H1 (cell line): ENCODE measurements around the gene RAB3C. TPM values are rescaled to one million over a fixed set of nuclear protein-coding genes. Genes with fewer than 3 reads are reported as not detected.

Source experiments
- CTCF ChIA-PET: fragments of 300-600 bp; sonication (Branson Sonifier 250); formaldehyde crosslinking; loops from one replicate; lab custom pipeline; 2021; ENCODE audit not compliant: partially characterized antibody; lab: Charles Lee
- POLR2A ChIA-PET: fragments of 300-600 bp; sonication (Branson Sonifier 250); formaldehyde crosslinking; loops from one replicate; lab custom pipeline; 2021; ENCODE audit warnings: inconsistent platforms; ENCODE audit not compliant: partially characterized antibody; lab: Charles Lee
- DNase-seq, 2 experiments: peaks; one replicate each; pipeline versions ENCODE4 v3.0.0 to v3.0.0-alpha.2; 2010 to 2022; ENCODE audit warnings: low spot score in 2 of 2, low read depth in 1 of 2, mixed read lengths in 1 of 2
- FAIRE-seq: peaks from 2 replicates; lab custom pipeline; 2011; peaks lifted over from hg19 to GRCh38; lab: Jason Lieb, UNC
- H2AFZ ChIP-seq: 2 replicates; pipeline ENCODE4 v1.8.1; 2012; ENCODE audit warnings: low read length, inconsistent platforms
- H2AK5ac ChIP-seq: 2 replicates; pipeline ENCODE4 v1.6.1; 2013; ENCODE audit warnings: low read depth, low read length
- H2BK120ac ChIP-seq: replicated peaks from 2 replicates; pipeline ENCODE3; 2013; ENCODE audit warnings: low read depth, low read length, inconsistent platforms
- H2BK12ac ChIP-seq: 2 replicates; pipeline ENCODE4 v1.6.1; 2013; ENCODE audit warnings: low read depth, low read length
- H2BK15ac ChIP-seq: 2 replicates; pipeline ENCODE4 v1.6.1; 2013; ENCODE audit warnings: low read length
- H2BK20ac ChIP-seq: 2 replicates; pipeline ENCODE4 v1.6.1; 2013; ENCODE audit warnings: low read length
- H2BK5ac ChIP-seq: 2 replicates; pipeline ENCODE4 v1.6.1; 2013; ENCODE audit warnings: low read depth, low read length
- H3K14ac ChIP-seq: 2 replicates; pipeline ENCODE4 v1.6.1; 2013; ENCODE audit warnings: inconsistent platforms; ENCODE audit not compliant: insufficient read length
- H3K18ac ChIP-seq: 2 replicates; pipeline ENCODE4 v1.6.1; 2013; ENCODE audit warnings: low read length; ENCODE audit errors: extremely low read depth
- H3K23ac ChIP-seq: 2 replicates; pipeline ENCODE4 v1.6.1; 2013; ENCODE audit warnings: inconsistent platforms; ENCODE audit not compliant: insufficient read length
- H3K23me2 ChIP-seq: 2 replicates; pipeline ENCODE4 v1.6.1; 2013; ENCODE audit warnings: low read depth, low read length
- H3K27ac ChIP-seq: 2 replicates; pipeline ENCODE4 v1.6.1; 2011; ENCODE audit warnings: low read depth, low read length, inconsistent platforms
- H3K27me3 ChIP-seq, 4 experiments: replicated peaks in 1 of 4; 1 replicate in 1 of 4; 2 replicates in 3 of 4; pipeline versions ENCODE4 v1.6.1 to v1.8.1; 2011 to 2013; ENCODE audit warnings: low read length in 3 of 4, mild to moderate bottlenecking in 3 of 4, inconsistent platforms in 2 of 4, mixed read lengths in 2 of 4, moderate library complexity in 1 of 4; ENCODE audit not compliant: control insufficient read depth in 3 of 4, insufficient read depth in 3 of 4; ENCODE audit errors: extremely low read depth in 1 of 4
- H3K36me3 ChIP-seq, 4 experiments: 2 replicates each; pipeline versions ENCODE4 v1.6.1 to v1.8.1; 2011 to 2013; ENCODE audit warnings: mild to moderate bottlenecking in 4 of 4, low read length in 3 of 4, moderate library complexity in 2 of 4, control low read depth in 1 of 4, inconsistent platforms in 1 of 4; ENCODE audit not compliant: insufficient read depth in 4 of 4, control insufficient read depth in 2 of 4
- H3K4ac ChIP-seq: replicated peaks from 2 replicates; pipeline ENCODE3; 2013; ENCODE audit warnings: low read length, low read depth, mixed read lengths, inconsistent platforms; ENCODE audit not compliant: insufficient read length
- H3K4me1 ChIP-seq, 4 experiments: replicated peaks in 1 of 4; 1 replicate in 1 of 4; 2 replicates in 3 of 4; pipeline versions ENCODE4 v1.6.1 to v1.8.1; 2011 to 2013; ENCODE audit warnings: low read length in 3 of 4, inconsistent platforms in 2 of 4, mixed read lengths in 1 of 4; ENCODE audit not compliant: insufficient read depth in 4 of 4, control insufficient read depth in 3 of 4
- H3K4me2 ChIP-seq, 2 experiments: 2 replicates each; pipeline versions ENCODE4 v1.6.1 to v1.8.1; 2011 to 2013; ENCODE audit warnings: low read depth in 2 of 2, low read length in 2 of 2, control low read depth in 1 of 2, inconsistent platforms in 1 of 2, mild to moderate bottlenecking in 1 of 2; ENCODE audit not compliant: insufficient read depth in 1 of 2
- H3K4me3 ChIP-seq, 4 experiments: fragments of 200-600, 300-600 bp in 1 of 4; sonication (generic), shearing (Covaris generic), sonication (Bioruptor Twin) in 1 of 4; 2 replicates each; pipeline versions ENCODE4 v1.5.1 to v1.8.1; 2011 to 2016; ENCODE audit warnings: low read length in 4 of 4, low read depth in 3 of 4, control low read depth in 2 of 4, inconsistent platforms in 2 of 4, mild to moderate bottlenecking in 2 of 4, mixed read lengths in 1 of 4, moderate library complexity in 1 of 4; ENCODE audit not compliant: insufficient read depth in 2 of 4; ENCODE audit errors: extremely low read depth in 1 of 4
- H3K56ac ChIP-seq: replicated peaks from 2 replicates; pipeline ENCODE3; 2013; ENCODE audit warnings: low read depth, mild to moderate bottlenecking, mixed read lengths, low read length, inconsistent platforms; ENCODE audit not compliant: insufficient read length
- H3K79me1 ChIP-seq: 2 replicates; pipeline ENCODE4 v1.6.1; 2013; ENCODE audit warnings: low read depth, low read length, control low read depth
- H3K79me2 ChIP-seq, 2 experiments: 2 replicates each; pipeline versions ENCODE4 v1.6.1 to v1.8.1; 2012 to 2013; ENCODE audit warnings: low read length in 2 of 2, mild to moderate bottlenecking in 2 of 2, inconsistent platforms in 1 of 2; ENCODE audit not compliant: insufficient read depth in 2 of 2, control insufficient read depth in 1 of 2
- H3K9ac ChIP-seq, 4 experiments: replicated peaks in 1 of 4; 1 replicate in 1 of 4; 2 replicates in 3 of 4; pipeline versions ENCODE4 v1.6.1 to v1.8.1; 2011 to 2013; ENCODE audit warnings: low read depth in 3 of 4, low read length in 3 of 4, control low read depth in 2 of 4, mild to moderate bottlenecking in 2 of 4, moderate library complexity in 2 of 4, inconsistent platforms in 1 of 4; ENCODE audit errors: extremely low read depth in 1 of 4
- H3K9me3 ChIP-seq, 2 experiments: 2 replicates each; pipeline versions ENCODE4 v1.6.1 to v1.8.1; 2012 to 2013; ENCODE audit warnings: mild to moderate bottlenecking in 2 of 2, moderate library complexity in 2 of 2, control low read depth in 1 of 2, inconsistent platforms in 1 of 2, low read depth in 1 of 2, low read length in 1 of 2, mixed read lengths in 1 of 2; ENCODE audit not compliant: insufficient read depth in 2 of 2
- H4K20me1 ChIP-seq, 2 experiments: replicated peaks in 1 of 2; 2 replicates each; pipeline versions ENCODE3 to v1.8.1; 2011 to 2013; ENCODE audit warnings: inconsistent platforms in 2 of 2, low read length in 2 of 2, mild to moderate bottlenecking in 1 of 2; ENCODE audit not compliant: insufficient read depth in 2 of 2, control insufficient read depth in 1 of 2
- H4K5ac ChIP-seq: 2 replicates; pipeline ENCODE4 v1.6.1; 2013; ENCODE audit warnings: low read length, low read depth, mixed read lengths, inconsistent platforms; ENCODE audit not compliant: insufficient read length
- H4K8ac ChIP-seq: 2 replicates; pipeline ENCODE4 v1.8.0; 2013; ENCODE audit warnings: mild to moderate bottlenecking, moderate library complexity, low read length, inconsistent platforms; ENCODE audit not compliant: insufficient read depth; ENCODE audit errors: extremely low read depth
- H4K91ac ChIP-seq: replicated peaks from 2 replicates; pipeline ENCODE3; 2013; ENCODE audit warnings: low read length, mixed read lengths, inconsistent platforms; ENCODE audit not compliant: insufficient read length
- CBX5 ChIP-seq: fragments of 300-800, 300-1000 bp; sonication (generic); IDR thresholded peaks from 2 replicates; pipeline ENCODE4 v1.7.1; 2016; ENCODE audit warnings: antibody characterized with exemption, low read length, low read depth
- EP300 ChIP-seq, 2 experiments: IDR thresholded peaks; 1 replicate in 1 of 2; 2 replicates in 1 of 2; pipeline ENCODE4 v1.6.1; 2011 to 2012; ENCODE audit warnings: low read depth in 2 of 2, low read length in 2 of 2, mild to moderate bottlenecking in 2 of 2, borderline replicate concordance in 1 of 2, inconsistent platforms in 1 of 2, moderate library complexity in 1 of 2
- GABPA ChIP-seq: IDR thresholded peaks from 2 replicates; pipeline ENCODE4 v1.6.1; 2011; ENCODE audit warnings: mild to moderate bottlenecking, low read length, moderate library complexity, borderline replicate concordance; ENCODE audit not compliant: insufficient read depth
- GTF2F1 ChIP-seq: IDR thresholded peaks from 2 replicates; pipeline ENCODE4 v1.6.1; 2012; ENCODE audit warnings: low read depth, low read length, improper control_type of control experiment, borderline replicate concordance
- HDAC6 ChIP-seq: IDR thresholded peaks from one replicate; pipeline ENCODE4 v1.7.1; 2012; ENCODE audit warnings: low read depth, mild to moderate bottlenecking, inconsistent platforms, low read length, moderate library complexity
- POLR2A ChIP-seq, 2 experiments: IDR thresholded peaks; 1 replicate in 1 of 2; 2 replicates in 1 of 2; pipeline ENCODE4 v1.6.1; 2011; ENCODE audit warnings: low read depth in 2 of 2, low read length in 2 of 2, mild to moderate bottlenecking in 2 of 2; ENCODE audit errors: control extremely low read depth in 1 of 2
- RXRA ChIP-seq: IDR thresholded peaks from 2 replicates; pipeline ENCODE4 v1.6.1; 2011; ENCODE audit warnings: low read depth, mild to moderate bottlenecking, low read length, moderate library complexity; ENCODE audit not compliant: insufficient read depth
- SAP30 ChIP-seq: fragments of 300-600 bp; sonication (generic); IDR thresholded peaks from 2 replicates; pipeline ENCODE4 v1.7.1; 2012; ENCODE audit warnings: low read length, moderate library complexity, mild to moderate bottlenecking, inconsistent platforms; ENCODE audit not compliant: insufficient read depth, insufficient replicate concordance
- TCF12 ChIP-seq: IDR thresholded peaks from 2 replicates; pipeline ENCODE4 v1.6.1; 2011; ENCODE audit warnings: low read depth, mild to moderate bottlenecking, low read length
- ZNF274 ChIP-seq: IDR thresholded peaks from 2 replicates; pipeline ENCODE4 v1.7.0; 2012; ENCODE audit warnings: low read length, borderline replicate concordance; ENCODE audit errors: extremely low read depth
- polyA plus RNA-seq, 7 experiments: library from polyadenylated mRNA; depleted of rRNA in 3 of 7; stranded (reverse) in 5 of 7; unstranded in 2 of 7; fragments of >200 nt in 5 of 7; fragments of 200-250 nt in 2 of 7; gene quantifications; 1 replicate in 5 of 7; 2 replicates in 1 of 7; 4 replicates in 1 of 7; pipeline versions ENCODE4 v1.2.1 to v1.2.3, GENCODE V29; 2011 to 2013; ENCODE audit warnings: missing spikeins in 2 of 7, mixed read lengths in 2 of 7
- total RNA-seq: library from RNA; stranded (reverse); fragmentation: NEBNext Ultra II Directional; extraction: Animal tissue kit (Norgen Biotek cat#: 25700); gene quantifications from 2 replicates; pipeline ENCODE4 v1.2.1, GENCODE V29; 2021
- TF ChIP-seq, protein P1 (sequence below): IDR thresholded peaks from 2 replicates; pipeline ENCODE4 v1.6.1; 2012; ENCODE audit warnings: low read length, inconsistent platforms
- TF ChIP-seq, protein P2 (sequence below): IDR thresholded peaks from 2 replicates; pipeline ENCODE4 v1.6.1; 2012; ENCODE audit warnings: inconsistent platforms
- TF ChIP-seq, protein P3 (sequence below): IDR thresholded peaks from 2 replicates; pipeline ENCODE4 v1.6.1; 2012; ENCODE audit warnings: inconsistent platforms

The RAB3C gene
- total and polyA plus RNA-seq, 2 of the 8 experiments (the other 6 are each of a cell fraction or from before 2014, with no cell fraction given): 14.7 to 18.3 TPM

DNA sequence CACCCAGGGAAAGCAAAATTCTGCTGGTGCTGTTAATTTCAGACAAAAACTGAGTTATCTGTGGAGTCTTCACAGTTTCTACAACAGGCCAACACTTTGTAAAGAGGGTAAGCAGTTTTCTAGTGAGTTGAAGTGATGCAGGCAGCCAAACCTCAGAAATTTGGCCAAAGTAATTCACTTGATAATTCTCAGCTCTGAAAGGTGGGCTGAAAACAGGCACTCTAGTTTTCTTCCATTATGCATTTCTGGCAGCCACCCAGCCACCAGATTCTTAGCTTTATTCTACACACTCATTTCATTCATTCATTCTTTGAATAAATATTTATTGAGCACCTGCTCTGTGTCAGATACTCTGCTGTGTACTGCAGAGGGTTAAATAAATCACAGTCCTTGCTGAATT, 184.2 kb downstream of the RAB3C start:
- Histone ChIP-seq H3K9ac (no peak overlapping the region), H3K9me3 (no peaks in the 10 kb centered on the region), H2BK20ac (no peak overlapping the region), H4K8ac (no peak overlapping the region), H3K4me2 (no peak overlapping the region), H3K27me3 (no peaks in the 10 kb centered on the region), H2BK5ac (no peak overlapping the region), H3K4me3 (no peak overlapping the region), H3K23me2 (no peaks in the 10 kb centered on the region), H3K36me3 (no peaks in the 10 kb centered on the region), H3K27ac (no peak overlapping the region), H3K23ac (no peak overlapping the region), H3K14ac (no peak overlapping the region), H3K79me1 (no peaks in the 10 kb centered on the region), H3K4me1 (no peaks in the 10 kb centered on the region), H3K4ac (no peak overlapping the region), H2BK120ac (no peak overlapping the region), H3K56ac (no peak overlapping the region), H4K20me1 (no peaks in the 10 kb centered on the region), H4K5ac (no peak overlapping the region), H2AK5ac (no peak overlapping the region), H3K18ac (no peak overlapping the region), H3K79me2 (no peaks in the 10 kb centered on the region), H2BK15ac (no peak overlapping the region), H2AFZ (no peak overlapping the region), H2BK12ac (no peak overlapping the region), H4K91ac (no peak overlapping the region)
- DNase-seq (no peak), FAIRE-seq (no peak)
- ChIA-PET CTCF (no interaction called here), POLR2A (no interaction called here)
- TF ChIP-seq GABPA (no peak), EP300 (IDR thresholded peaks at IDR 0.05; ENCODE audit: borderline replicate concordance in 1 of 2, low read depth in 2 of 2, low read length in 2 of 2) (no peak), CBX5 (no peak), RXRA (no peak), HDAC6 (no peak), POLR2A (IDR thresholded peaks at IDR 0.05; ENCODE audit: control extremely low read depth in 1 of 2, low read depth in 2 of 2, low read length in 2 of 2) (no peak), GTF2F1 (no peak), ZNF274 (no peak), SAP30 (no peak), TCF12 (no peak)
- TF ChIP-seq, protein P1, sequence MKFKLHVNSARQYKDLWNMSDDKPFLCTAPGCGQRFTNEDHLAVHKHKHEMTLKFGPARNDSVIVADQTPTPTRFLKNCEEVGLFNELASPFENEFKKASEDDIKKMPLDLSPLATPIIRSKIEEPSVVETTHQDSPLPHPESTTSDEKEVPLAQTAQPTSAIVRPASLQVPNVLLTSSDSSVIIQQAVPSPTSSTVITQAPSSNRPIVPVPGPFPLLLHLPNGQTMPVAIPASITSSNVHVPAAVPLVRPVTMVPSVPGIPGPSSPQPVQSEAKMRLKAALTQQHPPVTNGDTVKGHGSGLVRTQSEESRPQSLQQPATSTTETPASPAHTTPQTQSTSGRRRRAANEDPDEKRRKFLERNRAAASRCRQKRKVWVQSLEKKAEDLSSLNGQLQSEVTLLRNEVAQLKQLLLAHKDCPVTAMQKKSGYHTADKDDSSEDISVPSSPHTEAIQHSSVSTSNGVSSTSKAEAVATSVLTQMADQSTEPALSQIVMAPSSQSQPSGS: no peak
- TF ChIP-seq, protein P2, sequence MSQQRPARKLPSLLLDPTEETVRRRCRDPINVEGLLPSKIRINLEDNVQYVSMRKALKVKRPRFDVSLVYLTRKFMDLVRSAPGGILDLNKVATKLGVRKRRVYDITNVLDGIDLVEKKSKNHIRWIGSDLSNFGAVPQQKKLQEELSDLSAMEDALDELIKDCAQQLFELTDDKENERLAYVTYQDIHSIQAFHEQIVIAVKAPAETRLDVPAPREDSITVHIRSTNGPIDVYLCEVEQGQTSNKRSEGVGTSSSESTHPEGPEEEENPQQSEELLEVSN: no peak
- TF ChIP-seq, protein P3, sequence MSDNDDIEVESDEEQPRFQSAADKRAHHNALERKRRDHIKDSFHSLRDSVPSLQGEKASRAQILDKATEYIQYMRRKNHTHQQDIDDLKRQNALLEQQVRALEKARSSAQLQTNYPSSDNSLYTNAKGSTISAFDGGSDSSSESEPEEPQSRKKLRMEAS: no peak
